Fibroblast of lung (primary cell): ENCODE data around the gene CDH4. TPM values are rescaled to one million over a fixed set of nuclear protein-coding genes. Genes with fewer than 3 reads are reported as not detected.
A peak's percentile ranks its signal among the peaks of the same experiment; 100 is the strongest.

Source experiments
- DNase-seq, 2 donors: peaks; one replicate each; pipeline versions ENCODE4 v3.0.0 to v3.0.0-alpha.2; 2010; ENCODE audit warnings: low read depth in 2 of 2
- H2AFZ ChIP-seq: 2 replicates; pipeline ENCODE4 v1.5.1; 2012; ENCODE audit warnings: low read length, control low read depth, inconsistent platforms
- H3K27ac ChIP-seq: 2 replicates; pipeline ENCODE4 v1.5.1; 2011; ENCODE audit warnings: low read length, control low read depth; ENCODE audit not compliant: insufficient read depth
- H3K27me3 ChIP-seq: 2 replicates; pipeline ENCODE4 v1.5.1; 2011; ENCODE audit warnings: mild to moderate bottlenecking, low read length; ENCODE audit not compliant: control insufficient read depth, insufficient read depth
- H3K36me3 ChIP-seq: 2 replicates; pipeline ENCODE4 v1.5.1; 2011; ENCODE audit warnings: low read length; ENCODE audit not compliant: control insufficient read depth, insufficient read depth
- H3K4me1 ChIP-seq: 2 replicates; pipeline ENCODE4 v1.5.1; 2011; ENCODE audit warnings: low read length; ENCODE audit not compliant: control insufficient read depth, insufficient read depth; ENCODE audit errors: extremely low read depth
- H3K4me2 ChIP-seq: 2 replicates; pipeline ENCODE4 v1.5.1; 2011; ENCODE audit warnings: low read length, control low read depth; ENCODE audit not compliant: insufficient read depth; ENCODE audit errors: extremely low read depth
- H3K4me3 ChIP-seq, 4 experiments: fragments of 200-600 bp in 1 of 4; sonication (generic) in 1 of 4; replicated peaks in 1 of 4; 2 replicates each; pipeline ENCODE4 v1.5.1; 2011 to 2016; ENCODE audit warnings: low read length in 4 of 4, low read depth in 3 of 4, mild to moderate bottlenecking in 3 of 4, control low read depth in 2 of 4, inconsistent platforms in 1 of 4, mixed read lengths in 1 of 4; ENCODE audit not compliant: insufficient read depth in 1 of 4; ENCODE audit errors: control extremely low read depth in 1 of 4
- H3K79me2 ChIP-seq: 2 replicates; pipeline ENCODE4 v1.5.1; 2012; ENCODE audit warnings: mild to moderate bottlenecking, low read length, inconsistent platforms; ENCODE audit not compliant: control insufficient read depth, insufficient read depth
- H3K9ac ChIP-seq: 2 replicates; pipeline ENCODE4 v1.5.1; 2011; ENCODE audit warnings: mild to moderate bottlenecking, low read length, control low read depth; ENCODE audit not compliant: insufficient read depth
- H3K9me3 ChIP-seq: 2 replicates; pipeline ENCODE4 v1.5.1; 2012; ENCODE audit warnings: low read depth, low read length; ENCODE audit not compliant: control insufficient read depth, insufficient read depth
- H4K20me1 ChIP-seq: 2 replicates; pipeline ENCODE4 v1.5.1; 2011; ENCODE audit warnings: low read length; ENCODE audit not compliant: control insufficient read depth, insufficient read depth; ENCODE audit errors: extremely low read depth
- EZH2 ChIP-seq: IDR thresholded peaks from 2 replicates; pipeline ENCODE4 v1.5.1; 2012; ENCODE audit warnings: low read length, control low read depth, mild to moderate bottlenecking; ENCODE audit errors: missing control alignments
- polyA minus RNA-seq: library from RNA; depleted of rRNA, polyadenylated mRNA; stranded (reverse); fragments of >200 nt; gene quantifications from 2 replicates; pipeline ENCODE4 v1.2.3, GENCODE V29; 2011; ENCODE audit warnings: low replicate concordance
- polyA plus RNA-seq, 2 donors: library from polyadenylated mRNA; depleted of rRNA in 1 of 2; stranded (reverse) in 1 of 2; unstranded in 1 of 2; fragments of >200 nt; gene quantifications; 2 replicates each; pipeline ENCODE4 v1.2.1, GENCODE V29; 2011 to 2012; ENCODE audit warnings: missing spikeins in 1 of 2
- total RNA-seq: library from RNA; depleted of rRNA; stranded (reverse); fragments of >200 nt; gene quantifications from 2 replicates; pipeline ENCODE4 v1.2.1, GENCODE V29; 2014
- TF ChIP-seq, protein P1 (sequence below), 2 donors: IDR thresholded peaks in 1 of 2; conservative IDR thresholded peaks in 1 of 2; 1 replicate in 1 of 2; 2 replicates in 1 of 2; pipeline ENCODE4 v1.5.1; 2011 to 2012; ENCODE audit warnings: low read length in 2 of 2, control low read depth in 1 of 2, inconsistent platforms in 1 of 2, low read depth in 1 of 2, mild to moderate bottlenecking in 1 of 2

CDH4 gene
- total RNA-seq (2.3 and 4.8 TPM in 2 replicates), polyA plus RNA-seq (6.8 and 8.7 TPM in 2 replicates), polyA minus RNA-seq (23.4 and 37.0 TPM in 2 replicates)
- polyA plus RNA-seq (2012) = 13.6 and 14.6 TPM in 2 replicates

DNA sequence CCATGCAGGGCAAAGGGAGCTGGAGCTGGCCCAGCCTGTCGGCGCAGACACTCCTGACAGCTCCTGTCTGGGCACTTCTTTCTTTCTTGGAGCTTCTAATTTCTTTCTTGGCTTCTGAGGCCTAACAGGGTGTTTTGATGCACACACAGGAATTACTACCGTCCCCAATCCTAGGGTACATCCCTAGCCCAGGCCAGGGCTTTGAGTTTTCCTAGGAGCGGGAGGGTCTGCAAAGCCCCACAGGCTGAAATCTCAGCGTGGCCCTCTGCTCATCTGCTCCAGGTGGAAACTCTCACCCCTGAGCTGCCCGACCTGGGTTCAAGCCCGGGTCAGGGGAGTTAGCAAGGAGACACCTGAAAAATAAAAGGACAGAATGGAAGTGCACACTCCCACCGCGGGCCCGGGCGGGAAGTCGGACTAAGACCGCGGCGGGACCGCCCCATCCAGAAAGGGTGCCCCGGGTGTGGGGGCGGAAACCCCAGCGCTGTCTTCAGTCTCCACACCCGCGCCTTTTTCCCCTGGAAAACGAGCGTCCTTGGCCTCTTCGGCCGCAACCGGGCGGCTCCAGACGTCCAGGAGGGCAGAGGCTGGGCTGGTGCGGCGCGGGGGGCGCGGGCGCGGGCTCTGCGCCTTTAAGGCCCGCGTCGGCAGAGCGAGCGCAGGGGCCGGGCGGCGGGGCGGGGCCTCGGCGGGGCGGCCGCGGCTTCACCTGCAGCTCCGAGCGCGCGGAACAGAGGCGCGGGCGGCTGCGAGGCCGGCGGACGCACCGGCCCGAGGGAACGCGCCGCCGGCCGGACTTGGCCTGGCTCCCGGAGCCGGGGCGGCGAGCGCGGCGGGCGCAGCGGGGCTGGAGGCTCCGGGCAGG lies at the start of gene CDH4:
CDH4 (plus strand) TSS at position 733 of the 865 bp plus-strand sequence.
- Histone ChIP-seq H3K4me1 (peaks cover 9% of the 10 kb centered on the region), H2AFZ (peak within 1 kb of the TSS; percentile 29), H3K79me2 (peaks cover 6% of the 10 kb centered on the region), H3K9ac (peak within 1 kb of the TSS; percentile 71), H3K36me3 (peaks cover 3% of the 10 kb centered on the region), H3K4me2 (peak within 1 kb of the TSS; percentile 69), H3K27ac (peak within 1 kb of the TSS; percentile 44), H3K4me3 (peak within 1 kb of the TSS; percentile 42 to 66 (median 54)), H3K27me3 (peaks cover 17% of the 10 kb centered on the region), H4K20me1 (no peaks in the 10 kb centered on the region), H3K9me3 (no peaks in the 10 kb centered on the region)
- DNase-seq = peak; percentile 19 to 36
- TF ChIP-seq, protein P1, sequence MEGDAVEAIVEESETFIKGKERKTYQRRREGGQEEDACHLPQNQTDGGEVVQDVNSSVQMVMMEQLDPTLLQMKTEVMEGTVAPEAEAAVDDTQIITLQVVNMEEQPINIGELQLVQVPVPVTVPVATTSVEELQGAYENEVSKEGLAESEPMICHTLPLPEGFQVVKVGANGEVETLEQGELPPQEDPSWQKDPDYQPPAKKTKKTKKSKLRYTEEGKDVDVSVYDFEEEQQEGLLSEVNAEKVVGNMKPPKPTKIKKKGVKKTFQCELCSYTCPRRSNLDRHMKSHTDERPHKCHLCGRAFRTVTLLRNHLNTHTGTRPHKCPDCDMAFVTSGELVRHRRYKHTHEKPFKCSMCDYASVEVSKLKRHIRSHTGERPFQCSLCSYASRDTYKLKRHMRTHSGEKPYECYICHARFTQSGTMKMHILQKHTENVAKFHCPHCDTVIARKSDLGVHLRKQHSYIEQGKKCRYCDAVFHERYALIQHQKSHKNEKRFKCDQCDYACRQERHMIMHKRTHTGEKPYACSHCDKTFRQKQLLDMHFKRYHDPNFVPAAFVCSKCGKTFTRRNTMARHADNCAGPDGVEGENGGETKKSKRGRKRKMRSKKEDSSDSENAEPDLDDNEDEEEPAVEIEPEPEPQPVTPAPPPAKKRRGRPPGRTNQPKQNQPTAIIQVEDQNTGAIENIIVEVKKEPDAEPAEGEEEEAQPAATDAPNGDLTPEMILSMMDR (conservative IDR thresholded peaks at IDR 0.05 in 1 of 2, IDR thresholded peaks at IDR 0.05 in 1 of 2; ENCODE audit: low read depth in 1 of 2, low read length in 2 of 2) = no peak
- TF ChIP-seq EZH2 = no peak

DNA sequence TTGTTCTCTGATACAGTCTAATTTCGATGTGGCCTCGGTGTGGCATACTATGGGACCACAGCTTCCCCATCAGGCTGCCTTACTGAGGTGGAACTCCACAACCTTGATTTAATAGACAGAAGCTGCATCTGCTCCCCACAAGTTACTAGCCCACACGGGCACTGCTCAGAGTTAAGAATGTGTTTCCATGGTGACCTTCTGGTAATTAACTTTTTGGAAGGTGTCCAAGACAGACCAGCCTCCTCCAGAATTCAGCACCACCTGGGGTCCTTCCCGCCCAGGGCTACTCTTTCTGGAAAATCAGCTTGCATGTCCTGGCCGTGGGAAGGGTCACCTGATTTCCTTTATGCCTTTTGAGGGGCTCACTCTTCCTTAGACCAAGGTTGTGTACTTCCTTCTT lies 48.7 kb upstream of the CDH4 start:
- H3K9me3 ChIP-seq = no peaks in the 10 kb centered on the region
- no peaks in the 10 kb centered on the region for H3K36me3 ChIP-seq
- H3K4me3 ChIP-seq = no peak overlapping the region
- no peak overlapping the region for H3K4me2 ChIP-seq
- TF ChIP-seq, protein P1 (conservative IDR thresholded peaks at IDR 0.05 in 1 of 2, IDR thresholded peaks at IDR 0.05 in 1 of 2; ENCODE audit: low read depth in 1 of 2, low read length in 2 of 2) = no peak
- TF ChIP-seq EZH2 = no peak
- peaks cover 15% of the 10 kb centered on the region for H3K27me3 ChIP-seq
- no peak for DNase-seq
- H3K27ac ChIP-seq = no peak overlapping the region
- no peaks in the 10 kb centered on the region for H3K4me1 ChIP-seq
- no peak overlapping the region for H3K9ac ChIP-seq
- peaks cover 2% of the 10 kb centered on the region for H4K20me1 ChIP-seq
- H3K79me2 ChIP-seq = no peaks in the 10 kb centered on the region
- no peak overlapping the region for H2AFZ ChIP-seq

DNA sequence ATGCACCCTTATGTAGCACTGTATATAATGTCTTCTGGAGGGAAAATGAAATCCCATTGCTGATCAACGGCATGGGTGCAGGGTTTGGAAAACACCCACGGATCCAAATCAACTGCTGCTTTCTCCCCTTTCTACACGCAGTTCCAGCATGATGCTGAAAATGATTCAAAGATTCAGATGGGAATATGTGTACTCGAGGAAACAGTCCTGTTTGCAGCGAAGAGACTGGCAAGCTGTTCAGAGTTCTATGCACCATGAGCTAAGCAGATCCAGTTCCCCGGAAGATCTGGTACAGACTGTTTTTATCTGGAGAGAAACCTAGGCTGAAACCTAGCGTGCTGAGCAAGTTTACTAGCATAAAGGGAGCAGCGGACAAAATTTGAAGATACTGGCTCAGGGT lies 47.9 kb upstream of the CDH4 start:
- Histone ChIP-seq H4K20me1 (peaks cover 2% of the 10 kb centered on the region), H2AFZ (no peak overlapping the region), H3K9ac (no peak overlapping the region), H3K9me3 (no peaks in the 10 kb centered on the region), H3K27ac (no peak overlapping the region), H3K4me1 (no peaks in the 10 kb centered on the region), H3K27me3 (peaks cover 15% of the 10 kb centered on the region), H3K4me3 (no peak overlapping the region), H3K4me2 (no peak overlapping the region), H3K36me3 (no peaks in the 10 kb centered on the region), H3K79me2 (no peaks in the 10 kb centered on the region)
- DNase-seq = no peak
- TF ChIP-seq EZH2 = no peak
- TF ChIP-seq, protein P1 (conservative IDR thresholded peaks at IDR 0.05 in 1 of 2, IDR thresholded peaks at IDR 0.05 in 1 of 2; ENCODE audit: low read depth in 1 of 2, low read length in 2 of 2) = no peak
